Dedifferentiated amniotic fluid mesenchymal stem cell (primary cell): ENCODE data around the gene ZMYND8.

Experiments used
- DNase-seq: peaks from one replicate; pipeline ENCODE4 v3.0.0-alpha.2; 2016; ENCODE audit errors: extremely low spot score

ZMYND8 gene

DNA sequence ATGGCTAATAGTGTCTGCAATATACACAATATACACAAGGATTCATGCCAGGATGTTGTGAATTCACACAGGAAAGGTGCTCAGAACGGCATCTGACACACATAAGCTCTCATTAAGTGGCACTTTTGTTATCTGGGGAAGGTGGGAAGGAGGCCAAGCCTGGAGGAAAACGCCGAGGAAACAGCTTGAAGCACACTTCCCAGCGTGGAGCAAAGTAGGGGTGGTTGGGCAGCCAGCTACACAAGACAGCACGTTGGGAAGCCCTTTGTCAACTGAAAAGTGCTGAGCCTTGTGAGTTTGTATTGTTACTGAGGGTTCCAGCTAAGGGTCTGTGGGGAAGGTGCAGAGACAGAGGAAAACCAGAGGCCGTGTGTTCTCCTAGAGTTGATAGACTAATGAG lies 181.0 kb downstream of the ZMYND8 start:
- DNase-seq, result no peak

DNA sequence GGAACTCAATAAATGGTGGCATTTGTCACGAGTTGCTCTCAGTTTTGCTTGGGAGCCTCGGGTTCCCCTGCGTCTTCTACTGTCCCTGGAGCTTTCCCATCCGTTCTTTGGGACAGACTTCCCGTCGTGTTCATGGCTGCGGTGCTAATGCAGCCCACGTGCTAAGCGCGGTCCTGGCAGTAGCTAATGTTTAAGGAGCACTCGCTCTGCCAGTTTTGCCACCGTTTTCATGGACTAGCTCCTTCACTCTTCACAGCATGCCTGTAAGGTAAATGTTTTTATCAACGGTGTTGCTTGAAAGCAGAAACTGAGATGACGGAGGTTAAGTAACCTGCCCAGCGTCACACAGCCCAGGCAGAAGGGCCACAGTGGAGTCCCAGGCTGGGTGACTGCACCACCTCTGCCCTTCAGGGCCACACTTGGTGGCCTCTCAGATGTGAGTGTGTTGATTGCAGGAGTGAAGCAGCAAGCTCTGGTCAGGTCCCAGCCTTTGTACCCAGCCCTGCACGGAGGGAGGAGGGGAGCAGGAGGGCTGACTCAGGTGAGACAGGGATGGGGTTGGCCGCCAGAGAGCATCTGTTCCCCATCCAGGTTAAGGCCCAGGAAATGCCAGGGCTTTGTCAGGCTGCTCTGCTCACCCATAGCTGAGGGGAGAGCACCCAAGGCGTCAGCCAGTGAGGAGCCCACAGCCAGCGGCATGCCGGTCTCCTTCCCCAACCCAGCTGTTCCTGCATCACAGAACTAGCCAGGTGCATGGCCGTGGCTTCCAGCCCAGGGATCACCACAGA lies 181.8 kb downstream of the ZMYND8 start:
- DNase-seq, result no peak

DNA sequence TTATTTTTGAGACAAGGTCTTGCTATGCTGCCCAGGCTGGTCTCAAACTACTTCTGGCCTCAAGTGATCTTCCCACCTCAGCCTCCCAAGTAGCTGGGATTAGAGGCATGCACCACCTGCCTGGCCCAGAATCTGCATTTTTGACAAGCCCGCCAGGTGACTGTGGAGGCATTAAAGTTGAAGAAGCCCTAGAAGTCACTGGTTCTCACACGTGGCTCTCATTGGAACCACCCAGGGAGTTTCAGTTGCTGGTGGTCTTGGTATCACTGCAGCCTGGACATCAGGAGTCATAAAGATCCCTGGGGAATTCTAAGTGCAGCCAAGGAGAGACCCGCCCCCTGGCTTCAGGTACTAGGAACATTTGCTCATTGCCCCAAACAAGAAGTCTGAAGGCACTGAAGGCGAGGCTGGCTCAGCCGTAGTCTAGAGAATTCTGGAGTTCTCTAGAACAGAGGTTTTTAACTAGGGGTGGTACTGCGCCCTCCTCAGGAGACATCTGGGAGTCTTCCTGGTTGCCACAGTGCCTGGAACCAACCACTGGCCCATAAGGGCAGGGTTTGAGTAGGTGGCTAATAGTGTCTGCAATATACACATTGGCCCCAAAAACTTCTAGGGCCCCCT lies 182.8 kb downstream of the ZMYND8 start:
- DNase-seq, result no peak

DNA sequence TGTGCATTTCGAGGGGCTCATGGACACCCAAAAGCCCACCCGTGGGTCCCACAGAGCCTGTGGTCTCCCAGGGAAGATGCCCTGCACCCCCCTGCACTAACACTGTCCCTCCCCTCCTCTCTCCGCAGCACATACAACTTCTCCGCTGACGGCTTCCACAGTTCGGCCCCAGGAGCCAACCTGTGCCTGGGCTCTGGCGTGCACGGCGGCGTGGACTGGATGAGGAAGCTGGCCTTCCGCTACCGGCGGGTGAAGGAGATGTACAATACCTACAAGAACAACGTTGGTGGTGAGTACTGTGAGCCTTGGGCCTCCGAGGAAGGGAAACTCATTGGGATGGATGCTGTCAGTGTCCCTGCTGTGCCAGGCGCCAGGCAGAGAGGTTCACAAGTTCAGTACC lies 183.9 kb downstream of the ZMYND8 start:
- no peak for DNase-seq

DNA sequence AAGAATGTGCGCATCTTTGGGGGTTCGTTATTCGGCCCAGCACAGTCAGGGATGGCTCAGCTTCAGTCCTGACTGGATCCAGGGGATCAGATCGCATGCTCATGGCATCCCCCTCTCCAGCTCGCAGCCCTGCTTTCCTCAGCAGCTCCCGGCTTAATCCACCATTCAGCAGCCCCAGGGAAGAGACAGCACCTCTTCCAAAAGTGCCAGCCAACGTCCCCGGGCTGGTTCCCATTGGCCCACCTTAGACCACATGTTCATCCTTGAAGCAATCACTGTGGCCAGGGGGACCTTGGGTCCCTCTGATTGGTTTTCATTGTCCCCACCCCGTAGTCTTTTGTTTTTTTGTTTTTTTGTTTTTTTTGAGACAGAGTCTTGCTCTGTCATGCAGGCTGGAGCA lies 188.7 kb downstream of the ZMYND8 start:
- no peak for DNase-seq

DNA sequence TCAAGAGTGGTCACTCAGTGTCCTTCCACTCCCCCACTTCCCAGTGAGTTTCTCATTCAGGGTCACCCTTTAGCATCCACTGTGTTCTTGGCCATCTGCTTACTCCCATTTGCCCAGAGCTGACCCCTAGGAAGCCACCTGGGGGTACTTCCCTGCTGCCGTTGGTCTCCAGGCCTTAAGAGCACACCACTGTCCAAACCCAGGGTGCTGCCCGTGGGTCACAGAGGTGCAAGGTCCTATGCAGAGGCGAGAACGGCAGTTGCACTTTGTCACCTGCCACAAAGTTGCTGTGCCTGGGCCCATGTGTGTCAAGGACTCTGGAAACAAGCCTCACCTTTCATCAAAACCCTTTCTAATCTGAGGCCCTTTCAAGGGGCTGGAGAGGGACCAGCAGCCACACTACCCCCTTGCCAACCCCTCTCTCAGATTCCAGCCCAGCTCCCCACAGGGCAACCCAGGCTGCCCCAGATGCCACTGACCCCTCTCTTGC lies 191.1 kb downstream of the ZMYND8 start:
- DNase-seq, result no peak

DNA sequence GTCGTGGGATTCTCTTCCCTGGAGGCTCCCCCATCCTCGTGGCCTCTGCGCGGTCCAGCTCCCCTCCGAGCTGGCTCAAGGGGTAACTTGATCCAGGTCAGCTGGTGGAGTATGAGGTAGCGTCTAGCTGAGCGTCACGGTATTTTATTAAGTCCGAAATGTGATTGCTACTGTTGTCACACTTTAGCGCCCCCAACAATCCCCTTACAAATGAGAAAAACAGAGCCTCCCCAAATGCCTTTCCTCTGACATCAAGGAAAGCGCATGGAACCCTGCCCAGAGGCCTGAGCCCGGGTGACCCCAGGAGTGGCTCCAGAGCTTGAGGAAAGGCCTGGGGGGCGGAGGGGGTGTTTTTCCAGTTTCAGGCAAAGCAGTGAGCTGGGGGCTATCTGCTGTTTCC lies 192.4 kb downstream of the ZMYND8 start:
- no peak for DNase-seq

DNA sequence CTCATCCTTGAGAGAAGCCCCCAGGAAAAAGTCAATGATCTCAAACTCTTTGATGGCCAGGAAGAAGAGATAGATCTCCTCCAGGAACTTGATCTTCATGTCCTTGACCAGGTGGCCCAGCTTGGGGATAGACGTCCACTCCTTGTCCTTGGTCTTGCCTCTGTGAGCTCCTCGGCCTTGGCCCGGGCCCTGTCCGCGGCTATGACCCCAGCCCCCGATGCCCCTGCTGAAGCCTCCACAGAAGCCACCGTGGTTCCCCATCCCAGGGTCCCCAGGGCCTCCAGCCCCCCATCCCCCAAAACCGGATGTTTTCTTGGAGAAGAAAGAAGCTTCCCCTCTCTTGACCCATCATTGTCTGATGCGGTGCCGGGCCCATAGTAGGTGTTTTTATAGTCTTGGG lies 195.1 kb downstream of the ZMYND8 start:
- no peak for DNase-seq

DNA sequence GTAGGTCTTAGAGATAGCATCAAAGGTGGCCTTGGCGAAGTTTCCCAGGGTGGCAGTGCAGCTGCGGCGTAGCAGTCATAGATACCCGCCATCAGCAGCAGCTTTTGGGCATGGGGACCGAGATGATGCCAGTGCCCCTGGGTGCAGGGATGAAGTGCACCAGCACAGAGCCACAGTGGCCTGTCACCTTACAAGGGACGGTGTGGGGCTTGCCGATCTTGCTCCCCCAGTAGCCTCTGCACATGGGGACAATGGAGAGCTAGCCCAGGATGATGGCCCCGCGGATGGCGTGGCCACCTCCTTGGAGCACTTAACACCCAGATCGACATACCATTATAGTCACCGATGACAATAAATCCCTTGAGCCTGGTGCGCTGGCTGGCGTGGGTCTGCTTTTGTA lies 195.5 kb downstream of the ZMYND8 start:
- no peak for DNase-seq

DNA sequence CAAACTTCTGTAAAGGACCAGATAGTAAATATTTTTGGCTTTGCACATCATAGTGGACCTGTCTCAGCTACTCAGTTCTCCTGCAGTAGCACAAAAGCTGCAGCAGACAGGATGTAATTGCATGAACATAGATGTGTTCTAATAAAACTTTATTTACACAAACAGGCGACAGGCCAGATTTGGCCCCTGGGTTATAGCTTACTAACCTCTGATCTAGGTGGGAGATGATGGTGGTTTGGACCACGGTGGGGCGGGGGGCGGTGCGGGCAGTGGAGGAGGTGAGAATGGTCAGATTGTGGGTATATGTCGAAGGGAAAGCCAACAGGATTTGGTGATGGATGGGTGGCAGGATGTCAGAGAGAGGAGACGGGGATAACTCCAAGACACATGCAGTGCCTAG lies 196.3 kb downstream of the ZMYND8 start:
- no peak for DNase-seq
